Esophagus muscularis mucosa (tissue), 4 donors: Measurements from ENCODE around the gene IP6K3.

Experiments
- EP300 ChIP-seq: sonication (generic); formaldehyde crosslinking; IDR thresholded peaks from one replicate; pipeline ENCODE4 v1.6.1; 2017; ENCODE audit warnings: antibody characterized with exemption
- POLR2A ChIP-seq: fragments of 450-650 bp; IDR thresholded peaks from one replicate; pipeline ENCODE4 v1.6.1; 2017; ENCODE audit warnings: antibody characterized with exemption, moderate library complexity, mild to moderate bottlenecking, low read depth
- TF ChIP-seq, protein P1 (sequence below), 3 experiments: fragments of 200-600 bp in 2 of 3; fragments of 450-650 bp in 1 of 3; sonication (generic) in 2 of 3; IDR thresholded peaks; one replicate each; pipeline ENCODE4 v1.5.1; 2017 to 2019; ENCODE audit warnings: antibody characterized with exemption in 3 of 3, mild to moderate bottlenecking in 2 of 3, moderate library complexity in 1 of 3

DNA sequence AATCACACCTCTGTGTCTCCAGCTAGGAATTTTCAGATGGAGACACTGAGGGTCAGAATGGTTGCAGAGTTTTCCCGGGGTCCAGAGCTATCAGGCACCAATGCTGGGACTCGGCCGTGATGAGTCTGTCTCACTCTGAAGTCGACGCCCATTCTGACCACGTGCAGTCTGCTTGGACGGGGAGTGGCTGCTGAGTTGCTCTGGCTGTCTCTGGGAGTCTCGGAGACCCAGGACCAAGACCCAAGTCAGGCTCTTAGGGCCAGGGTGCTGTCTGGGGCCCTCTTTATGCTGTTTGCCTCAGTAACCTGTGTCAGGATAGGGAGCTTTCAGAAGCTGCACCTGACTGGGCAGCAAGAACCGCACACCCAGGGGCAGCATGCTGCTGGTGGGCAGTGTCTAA lies 4.6 kb downstream of the IP6K3 start:
- TF ChIP-seq, protein P1, sequence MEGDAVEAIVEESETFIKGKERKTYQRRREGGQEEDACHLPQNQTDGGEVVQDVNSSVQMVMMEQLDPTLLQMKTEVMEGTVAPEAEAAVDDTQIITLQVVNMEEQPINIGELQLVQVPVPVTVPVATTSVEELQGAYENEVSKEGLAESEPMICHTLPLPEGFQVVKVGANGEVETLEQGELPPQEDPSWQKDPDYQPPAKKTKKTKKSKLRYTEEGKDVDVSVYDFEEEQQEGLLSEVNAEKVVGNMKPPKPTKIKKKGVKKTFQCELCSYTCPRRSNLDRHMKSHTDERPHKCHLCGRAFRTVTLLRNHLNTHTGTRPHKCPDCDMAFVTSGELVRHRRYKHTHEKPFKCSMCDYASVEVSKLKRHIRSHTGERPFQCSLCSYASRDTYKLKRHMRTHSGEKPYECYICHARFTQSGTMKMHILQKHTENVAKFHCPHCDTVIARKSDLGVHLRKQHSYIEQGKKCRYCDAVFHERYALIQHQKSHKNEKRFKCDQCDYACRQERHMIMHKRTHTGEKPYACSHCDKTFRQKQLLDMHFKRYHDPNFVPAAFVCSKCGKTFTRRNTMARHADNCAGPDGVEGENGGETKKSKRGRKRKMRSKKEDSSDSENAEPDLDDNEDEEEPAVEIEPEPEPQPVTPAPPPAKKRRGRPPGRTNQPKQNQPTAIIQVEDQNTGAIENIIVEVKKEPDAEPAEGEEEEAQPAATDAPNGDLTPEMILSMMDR (IDR thresholded peaks at IDR 0.05): no peak
- TF ChIP-seq POLR2A (no peak), EP300 (no peak)
